K562 (cell line): ENCODE data around the gene NAPA. TPM values are rescaled to one million over a fixed set of nuclear protein-coding genes. Genes with fewer than 3 reads are reported as not detected.
A peak's percentile ranks its signal among the peaks of the same experiment; 100 is the strongest.

Experiments used
- E2F6 ChIP-seq, 2 experiments: IDR thresholded peaks; 2 replicates each; pipeline ENCODE4 v1.6.1; 2011; ENCODE audit warnings: borderline replicate concordance in 1 of 2, control low read depth in 1 of 2, low read depth in 1 of 2, low read length in 1 of 2, mild to moderate bottlenecking in 1 of 2, mixed read lengths in 1 of 2, moderate library complexity in 1 of 2; ENCODE audit not compliant: insufficient read depth in 1 of 2, insufficient read length in 1 of 2, poor library complexity in 1 of 2, severe bottlenecking in 1 of 2; ENCODE audit errors: extremely low read depth in 1 of 2
- HDAC2 ChIP-seq: fragments of 450-650 bp; IDR thresholded peaks from 2 replicates; pipeline ENCODE4 v1.6.1; 2016; ENCODE audit warnings: mild to moderate bottlenecking
- KAT2B ChIP-seq: IDR thresholded peaks from one replicate; pipeline ENCODE4 v1.6.1; 2012; ENCODE audit warnings: low read depth, mild to moderate bottlenecking, control low read depth, inconsistent platforms, low read length, moderate library complexity
- KDM1A ChIP-seq, 2 experiments: fragments of 450-650 bp; IDR thresholded peaks; 2 replicates each; pipeline ENCODE4 v1.6.1; 2016; ENCODE audit warnings: mild to moderate bottlenecking in 2 of 2
- KLF6 ChIP-seq: fragments of 250-450 bp; sonication (Bioruptor Pico); IDR thresholded peaks from 2 replicates; pipeline ENCODE4 v1.4.0; 2020; ENCODE audit warnings: mild to moderate bottlenecking, moderate library complexity, borderline replicate concordance
- MLLT1 ChIP-seq, 2 experiments: fragments of 450-650 bp; IDR thresholded peaks; 2 replicates each; pipeline ENCODE4 v1.6.1; 2016
- MNT ChIP-seq, 2 experiments: fragments of 450-650 bp; conservative IDR thresholded peaks; 2 replicates each; pipeline ENCODE4 v1.6.1; 2017; ENCODE audit warnings: mild to moderate bottlenecking in 2 of 2, moderate library complexity in 2 of 2
- SMAD1 ChIP-seq: fragments of 150-350 bp; IDR thresholded peaks from 2 replicates; pipeline ENCODE4 v1.6.1; 2014; ENCODE audit warnings: low read length, low read depth; ENCODE audit not compliant: partially characterized antibody
- SPI1 ChIP-seq: IDR thresholded peaks from 2 replicates; pipeline ENCODE4 v1.6.1; 2011; ENCODE audit warnings: low read depth, low read length, control low read depth, borderline replicate concordance
- TCF3 ChIP-seq: sonication (generic); formaldehyde crosslinking; IDR thresholded peaks from 2 replicates; pipeline ENCODE4 v1.4.0; 2020; ENCODE audit warnings: mild to moderate bottlenecking, missing genetic modification reagents
- TRIM24 ChIP-seq, 2 experiments: fragments of 450-650 bp; IDR thresholded peaks; 2 replicates each; pipeline ENCODE4 v1.6.1; 2016
- TSC22D4 ChIP-seq: fragments of 450-650 bp; IDR thresholded peaks from 2 replicates; pipeline ENCODE4 v1.6.1; 2016; ENCODE audit warnings: missing genetic modification characterization, missing biosample characterization, control low read depth
- XRCC4 ChIP-seq: IDR thresholded peaks from one replicate; pipeline ENCODE4 v1.6.1; 2011; ENCODE audit not compliant: insufficient read depth, insufficient read length; ENCODE audit errors: extremely low read depth
- ZNF384 ChIP-seq: IDR thresholded peaks from 2 replicates; pipeline ENCODE4 v1.6.1; 2012; ENCODE audit warnings: low read depth, low read length, improper control_type of control experiment
- ZNF589 ChIP-seq: fragments of 200-800 bp; sonication (Bioruptor generic); IDR thresholded peaks from 2 replicates; pipeline ENCODE4 v1.6.1; 2016; ENCODE audit warnings: low read depth, missing genetic modification characterization, missing compliant biosample characterization
- ZNF717 ChIP-seq: fragments of 250-450 bp; sonication (Bioruptor Pico); IDR thresholded peaks from 2 replicates; pipeline ENCODE4 v1.5.0; 2021
- polyA plus RNA-seq, 8 experiments: library from polyadenylated mRNA; depleted of rRNA in 4 of 8; stranded (reverse) in 5 of 8; unstranded in 3 of 8; fragments of >200 nt; fragmentation: Nextera tagmentation in 2 of 8; fragmentation: Illumina TruSeq in 1 of 8; extraction: Ambion mirVana in 2 of 8; extraction: Trizol in 1 of 8; gene quantifications; 2 replicates each; pipeline versions ENCODE4 v1.2.1 to v1.2.3, GENCODE V29; 2011 to 2014; ENCODE audit warnings: inconsistent platforms in 1 of 8, missing spikeins in 1 of 8
- total RNA-seq, 7 experiments: library from RNA; depleted of rRNA in 6 of 7; stranded (reverse); fragments of >200 nt in 6 of 7; fragmentation: Illumina TruSeq in 2 of 7; extraction: Trizol in 2 of 7; gene quantifications; 2 replicates each; pipeline versions ENCODE4 v1.2.1 to v1.2.3, GENCODE V29; 2011 to 2021; ENCODE audit warnings: low replicate concordance in 1 of 7
- TF ChIP-seq, protein P1 (sequence below), 2 experiments: IDR thresholded peaks; 2 replicates each; pipeline ENCODE4 v1.6.1; 2012; ENCODE audit warnings: improper control_type of control experiment in 2 of 2, low read depth in 2 of 2, low read length in 2 of 2, borderline replicate concordance in 1 of 2
- TF ChIP-seq, protein P2 (sequence below): sonication (generic); formaldehyde crosslinking; IDR thresholded peaks from 2 replicates; pipeline ENCODE4 v1.8.0; 2022; ENCODE audit warnings: mild to moderate bottlenecking, missing genetic modification reagents, borderline replicate concordance

NAPA gene
- total and polyA plus RNA-seq, 9 of the 15 experiments (the other 6 are each of a cell fraction or from before 2014, with no cell fraction given), result 5.4 to 98.6 (median 77.5) TPM

DNA sequence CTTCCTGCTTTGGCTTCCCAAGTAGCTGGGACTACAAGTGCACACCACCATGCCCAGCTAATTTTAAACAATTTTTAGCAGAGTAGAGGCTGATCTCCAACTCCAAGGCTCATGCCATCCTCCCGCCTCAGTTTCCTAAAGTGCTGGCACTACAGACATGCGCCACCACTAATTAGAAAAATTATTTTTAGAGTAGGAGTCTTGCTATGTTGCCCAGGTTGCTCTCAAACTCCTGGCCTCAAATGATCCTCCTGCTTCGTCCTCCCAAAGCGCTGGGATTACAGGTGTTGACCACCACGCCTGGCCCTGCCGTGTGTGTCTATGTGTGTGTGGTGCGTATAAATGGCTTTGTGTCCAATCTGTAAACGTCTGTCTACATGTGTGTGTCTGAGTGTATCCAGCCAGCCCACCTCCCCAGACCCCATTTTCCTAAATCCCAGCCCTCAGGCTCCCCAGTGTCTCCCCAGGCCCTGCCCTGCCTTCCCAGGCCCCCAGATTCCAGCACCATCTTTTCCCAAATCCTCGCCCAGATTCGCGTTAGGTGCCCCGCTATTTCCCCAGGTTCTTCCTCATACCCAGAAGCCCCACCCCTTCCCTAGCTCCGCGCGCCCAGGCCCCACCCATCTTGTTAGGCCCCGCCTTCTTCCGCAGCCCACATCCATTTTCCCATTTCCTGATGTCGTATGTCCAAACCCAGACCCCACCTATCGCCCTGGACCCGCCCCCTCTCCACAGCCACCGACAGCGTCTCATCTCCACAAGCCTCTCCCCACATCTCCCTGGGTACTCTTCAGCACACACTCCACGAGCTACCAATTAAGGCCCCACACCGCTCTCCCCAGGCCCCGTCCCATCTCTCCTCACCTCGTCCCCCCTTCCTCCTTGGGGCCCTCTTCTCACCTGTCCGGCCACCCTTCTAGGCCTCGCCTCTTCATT lies 68.1 kb downstream of the NAPA start (continued):
- TF ChIP-seq MNT (conservative IDR thresholded peaks at IDR 0.05) (no peak), SPI1 (no peak), HDAC2 (peak; percentile 78; the same call in 1 of the 2 replicates), ZNF589 (CRISPR knock-in tag) (no peak), KAT2B (no peak), KLF6 (CRISPR knock-in tag) (no peak), E2F6 (IDR thresholded peaks at IDR 0.05; ENCODE audit: borderline replicate concordance in 1 of 2, extremely low read depth in 1 of 2, insufficient read depth in 1 of 2, insufficient read length in 1 of 2, low read depth in 1 of 2, low read length in 1 of 2, poor library complexity in 1 of 2, severe bottlenecking in 1 of 2) (no peak), SMAD1 (no peak), TRIM24 (IDR thresholded peaks at IDR 0.05) (peak; percentile 32 to 41; a peak in 1 of 4 replicates), ZNF384 (no peak), TSC22D4 (tag) (no peak), KDM1A (IDR thresholded peaks at IDR 0.05) (no peak), XRCC4 (no peak), TCF3 (CRISPR knock-in tag) (no peak), ZNF717 (no peak), MLLT1 (IDR thresholded peaks at IDR 0.05) (peak; percentile 78 to 88)
- TF ChIP-seq, protein P1, sequence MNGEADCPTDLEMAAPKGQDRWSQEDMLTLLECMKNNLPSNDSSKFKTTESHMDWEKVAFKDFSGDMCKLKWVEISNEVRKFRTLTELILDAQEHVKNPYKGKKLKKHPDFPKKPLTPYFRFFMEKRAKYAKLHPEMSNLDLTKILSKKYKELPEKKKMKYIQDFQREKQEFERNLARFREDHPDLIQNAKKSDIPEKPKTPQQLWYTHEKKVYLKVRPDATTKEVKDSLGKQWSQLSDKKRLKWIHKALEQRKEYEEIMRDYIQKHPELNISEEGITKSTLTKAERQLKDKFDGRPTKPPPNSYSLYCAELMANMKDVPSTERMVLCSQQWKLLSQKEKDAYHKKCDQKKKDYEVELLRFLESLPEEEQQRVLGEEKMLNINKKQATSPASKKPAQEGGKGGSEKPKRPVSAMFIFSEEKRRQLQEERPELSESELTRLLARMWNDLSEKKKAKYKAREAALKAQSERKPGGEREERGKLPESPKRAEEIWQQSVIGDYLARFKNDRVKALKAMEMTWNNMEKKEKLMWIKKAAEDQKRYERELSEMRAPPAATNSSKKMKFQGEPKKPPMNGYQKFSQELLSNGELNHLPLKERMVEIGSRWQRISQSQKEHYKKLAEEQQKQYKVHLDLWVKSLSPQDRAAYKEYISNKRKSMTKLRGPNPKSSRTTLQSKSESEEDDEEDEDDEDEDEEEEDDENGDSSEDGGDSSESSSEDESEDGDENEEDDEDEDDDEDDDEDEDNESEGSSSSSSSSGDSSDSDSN (IDR thresholded peaks at IDR 0.05; ENCODE audit: borderline replicate concordance in 1 of 2, low read depth in 2 of 2, low read length in 2 of 2), result no peak
- TF ChIP-seq, protein P2, sequence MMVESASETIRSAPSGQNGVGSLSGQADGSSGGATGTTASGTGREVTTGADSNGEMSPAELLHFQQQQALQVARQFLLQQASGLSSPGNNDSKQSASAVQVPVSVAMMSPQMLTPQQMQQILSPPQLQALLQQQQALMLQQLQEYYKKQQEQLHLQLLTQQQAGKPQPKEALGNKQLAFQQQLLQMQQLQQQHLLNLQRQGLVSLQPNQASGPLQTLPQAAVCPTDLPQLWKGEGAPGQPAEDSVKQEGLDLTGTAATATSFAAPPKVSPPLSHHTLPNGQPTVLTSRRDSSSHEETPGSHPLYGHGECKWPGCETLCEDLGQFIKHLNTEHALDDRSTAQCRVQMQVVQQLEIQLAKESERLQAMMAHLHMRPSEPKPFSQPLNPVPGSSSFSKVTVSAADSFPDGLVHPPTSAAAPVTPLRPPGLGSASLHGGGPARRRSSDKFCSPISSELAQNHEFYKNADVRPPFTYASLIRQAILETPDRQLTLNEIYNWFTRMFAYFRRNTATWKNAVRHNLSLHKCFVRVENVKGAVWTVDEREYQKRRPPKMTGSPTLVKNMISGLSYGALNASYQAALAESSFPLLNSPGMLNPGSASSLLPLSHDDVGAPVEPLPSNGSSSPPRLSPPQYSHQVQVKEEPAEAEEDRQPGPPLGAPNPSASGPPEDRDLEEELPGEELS (CRISPR knock-in tag), result no peak
